Gastroesophageal sphincter (tissue), 3 donors: Measurements from ENCODE around the gene ZNF32.

ENCODE experiments used
- POLR2A ChIP-seq, 2 donors: fragments of 450-650 bp; IDR thresholded peaks; one replicate each; pipeline ENCODE4 v1.6.1; 2017; ENCODE audit warnings: antibody characterized with exemption in 2 of 2, mild to moderate bottlenecking in 2 of 2, moderate library complexity in 1 of 2
- TF ChIP-seq, protein P1 (sequence below), 4 experiments: fragments of 200-600 bp in 2 of 4; fragments of 450-650 bp in 2 of 4; sonication (generic) in 1 of 4; IDR thresholded peaks; one replicate each; pipeline ENCODE4 v1.5.1; 2017 to 2019; ENCODE audit warnings: antibody characterized with exemption in 4 of 4, mild to moderate bottlenecking in 2 of 4, moderate library complexity in 2 of 4

DNA sequence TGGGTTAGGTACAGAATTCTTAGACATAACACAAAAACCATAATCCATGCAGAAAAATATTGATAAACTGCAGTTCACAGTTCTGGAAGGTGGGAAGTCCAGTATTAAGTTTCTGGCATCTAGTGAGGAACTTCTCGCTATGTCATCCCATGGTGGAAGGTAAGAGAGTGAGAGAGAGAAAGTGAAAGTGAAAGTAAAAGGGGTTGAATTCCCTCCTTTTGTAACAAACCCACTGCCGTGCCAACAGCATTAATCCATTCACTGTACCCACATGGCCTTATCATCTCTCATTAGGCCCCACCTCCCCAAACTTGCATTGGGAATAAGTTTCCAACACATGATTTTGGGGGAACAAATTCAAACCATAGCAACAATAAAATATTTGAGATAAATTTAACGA lies 25.3 kb downstream of the ZNF32 start:
- TF ChIP-seq, protein P1, sequence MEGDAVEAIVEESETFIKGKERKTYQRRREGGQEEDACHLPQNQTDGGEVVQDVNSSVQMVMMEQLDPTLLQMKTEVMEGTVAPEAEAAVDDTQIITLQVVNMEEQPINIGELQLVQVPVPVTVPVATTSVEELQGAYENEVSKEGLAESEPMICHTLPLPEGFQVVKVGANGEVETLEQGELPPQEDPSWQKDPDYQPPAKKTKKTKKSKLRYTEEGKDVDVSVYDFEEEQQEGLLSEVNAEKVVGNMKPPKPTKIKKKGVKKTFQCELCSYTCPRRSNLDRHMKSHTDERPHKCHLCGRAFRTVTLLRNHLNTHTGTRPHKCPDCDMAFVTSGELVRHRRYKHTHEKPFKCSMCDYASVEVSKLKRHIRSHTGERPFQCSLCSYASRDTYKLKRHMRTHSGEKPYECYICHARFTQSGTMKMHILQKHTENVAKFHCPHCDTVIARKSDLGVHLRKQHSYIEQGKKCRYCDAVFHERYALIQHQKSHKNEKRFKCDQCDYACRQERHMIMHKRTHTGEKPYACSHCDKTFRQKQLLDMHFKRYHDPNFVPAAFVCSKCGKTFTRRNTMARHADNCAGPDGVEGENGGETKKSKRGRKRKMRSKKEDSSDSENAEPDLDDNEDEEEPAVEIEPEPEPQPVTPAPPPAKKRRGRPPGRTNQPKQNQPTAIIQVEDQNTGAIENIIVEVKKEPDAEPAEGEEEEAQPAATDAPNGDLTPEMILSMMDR (IDR thresholded peaks at IDR 0.05), result no peak
- TF ChIP-seq POLR2A (IDR thresholded peaks at IDR 0.05), result no peak
